SK-N-SH treated with all-trans-retinoic acid at 6 μM for 48 hours (cell line): Measurements from ENCODE around the gene SLIT2.

Experiments
- ESRRG ChIP-seq: fragments of 250-450 bp; sonication (Bioruptor Pico); IDR thresholded peaks from 2 replicates; pipeline ENCODE4 v1.6.1; 2021; ENCODE audit warnings: mild to moderate bottlenecking
- GLIS3 ChIP-seq: fragments of 250-450 bp; sonication (Bioruptor Pico); IDR thresholded peaks from 2 replicates; pipeline ENCODE4 v1.5.0; 2020; ENCODE audit warnings: mild to moderate bottlenecking, moderate library complexity
- OSR1 ChIP-seq: fragments of 250-450 bp; sonication (Bioruptor Pico); IDR thresholded peaks from 2 replicates; pipeline ENCODE4 v1.8.0; 2022; ENCODE audit warnings: moderate library complexity, mild to moderate bottlenecking, inconsistent platforms
- PPARA ChIP-seq: fragments of 250-450 bp; sonication (Bioruptor Pico); IDR thresholded peaks from 2 replicates; pipeline ENCODE4 v1.5.0; 2020; ENCODE audit warnings: mild to moderate bottlenecking, borderline replicate concordance
- RARB ChIP-seq: fragments of 250-450 bp; sonication (Bioruptor Pico); IDR thresholded peaks from 2 replicates; pipeline ENCODE4 v1.8.0; 2021; ENCODE audit warnings: mild to moderate bottlenecking, moderate library complexity
- SNAI2 ChIP-seq: fragments of 250-450 bp; sonication (Bioruptor Pico); IDR thresholded peaks from 2 replicates; pipeline ENCODE4 v1.5.0; 2020; ENCODE audit warnings: mild to moderate bottlenecking, moderate library complexity
- TCF4 ChIP-seq: fragments of 250-450 bp; sonication (Bioruptor Pico); IDR thresholded peaks from 2 replicates; pipeline ENCODE4 v1.8.0; 2021; ENCODE audit warnings: mild to moderate bottlenecking, moderate library complexity, borderline replicate concordance
- ZFP3 ChIP-seq: fragments of 250-450 bp; sonication (Bioruptor Pico); IDR thresholded peaks from 2 replicates; pipeline ENCODE4 v1.5.0; 2020; ENCODE audit warnings: mild to moderate bottlenecking, moderate library complexity
- ZFP30 ChIP-seq: fragments of 450-650 bp; formaldehyde crosslinking; IDR thresholded peaks from 2 replicates; pipeline ENCODE4 v1.5.0; 2022; ENCODE audit warnings: mild to moderate bottlenecking, moderate library complexity
- ZNF565 ChIP-seq: fragments of 450-650 bp; formaldehyde crosslinking; conservative IDR thresholded peaks from 2 replicates; pipeline ENCODE4 v1.5.0; 2020; ENCODE audit warnings: low read depth, mild to moderate bottlenecking, moderate library complexity
- ZNF8 ChIP-seq: fragments of 450-650 bp; formaldehyde crosslinking; IDR thresholded peaks from 2 replicates; pipeline ENCODE4 v1.5.0; 2020; ENCODE audit warnings: mild to moderate bottlenecking, moderate library complexity
- TF ChIP-seq, protein P1 (sequence below): fragments of 250-450 bp; sonication (Bioruptor Pico); IDR thresholded peaks from 2 replicates; pipeline ENCODE4 v1.8.0; 2020; ENCODE audit warnings: mild to moderate bottlenecking, moderate library complexity, borderline replicate concordance
- TF ChIP-seq, protein P2 (sequence below): fragments of 250-450 bp; sonication (Bioruptor Pico); IDR thresholded peaks from 2 replicates; pipeline ENCODE4 v1.5.1; 2020; ENCODE audit warnings: low read depth, mild to moderate bottlenecking, moderate library complexity

DNA sequence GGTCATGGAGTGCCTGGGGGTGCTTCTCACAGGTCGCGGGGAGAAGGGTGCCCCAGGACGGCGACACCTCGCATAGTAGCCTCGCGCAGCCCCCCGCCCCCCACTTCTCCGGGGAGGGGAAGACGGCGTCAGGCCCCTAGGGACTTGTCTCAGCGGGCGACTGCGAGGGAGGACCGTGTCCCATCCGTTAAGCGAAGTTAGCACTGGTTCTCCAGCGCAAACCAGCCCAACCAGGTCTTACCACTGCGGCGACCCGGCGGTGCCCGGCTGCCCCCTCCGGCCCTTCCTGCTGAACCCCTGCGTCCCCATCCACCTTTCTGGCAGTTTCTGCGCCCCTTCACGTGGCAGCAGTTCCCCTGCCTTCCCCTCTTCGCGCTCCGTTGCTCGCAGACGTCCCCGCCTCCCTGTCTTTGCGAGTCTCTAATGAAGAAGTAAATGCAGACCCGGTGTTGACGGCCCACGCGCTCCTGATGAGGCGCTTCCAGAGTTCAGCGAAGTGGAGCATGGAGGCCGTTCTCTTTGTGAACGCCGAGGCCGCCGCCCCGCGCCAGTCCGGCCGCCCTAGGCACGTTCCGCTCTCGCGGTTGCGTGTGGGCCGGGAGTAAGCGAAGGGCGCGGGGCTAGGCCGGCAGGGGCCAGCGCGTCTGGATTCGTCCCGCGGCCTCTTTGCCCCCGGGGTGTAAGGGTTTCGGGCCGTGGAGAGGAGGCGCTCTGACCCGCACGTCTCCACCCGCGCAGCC, 3.0 kb downstream of the SLIT2 start:
- TF ChIP-seq ZFP30 (CRISPR knock-in tag) (no peak), ZFP3 (CRISPR knock-in tag) (no peak), PPARA (CRISPR knock-in tag) (no peak), ZNF8 (no peak), TCF4 (CRISPR knock-in tag) (no peak), RARB (CRISPR knock-in tag) (no peak), ZNF565 (CRISPR knock-in tag) (no peak), ESRRG (no peak), SNAI2 (CRISPR knock-in tag) (no peak), GLIS3 (CRISPR knock-in tag) (no peak), OSR1 (no peak)
- TF ChIP-seq, protein P1, sequence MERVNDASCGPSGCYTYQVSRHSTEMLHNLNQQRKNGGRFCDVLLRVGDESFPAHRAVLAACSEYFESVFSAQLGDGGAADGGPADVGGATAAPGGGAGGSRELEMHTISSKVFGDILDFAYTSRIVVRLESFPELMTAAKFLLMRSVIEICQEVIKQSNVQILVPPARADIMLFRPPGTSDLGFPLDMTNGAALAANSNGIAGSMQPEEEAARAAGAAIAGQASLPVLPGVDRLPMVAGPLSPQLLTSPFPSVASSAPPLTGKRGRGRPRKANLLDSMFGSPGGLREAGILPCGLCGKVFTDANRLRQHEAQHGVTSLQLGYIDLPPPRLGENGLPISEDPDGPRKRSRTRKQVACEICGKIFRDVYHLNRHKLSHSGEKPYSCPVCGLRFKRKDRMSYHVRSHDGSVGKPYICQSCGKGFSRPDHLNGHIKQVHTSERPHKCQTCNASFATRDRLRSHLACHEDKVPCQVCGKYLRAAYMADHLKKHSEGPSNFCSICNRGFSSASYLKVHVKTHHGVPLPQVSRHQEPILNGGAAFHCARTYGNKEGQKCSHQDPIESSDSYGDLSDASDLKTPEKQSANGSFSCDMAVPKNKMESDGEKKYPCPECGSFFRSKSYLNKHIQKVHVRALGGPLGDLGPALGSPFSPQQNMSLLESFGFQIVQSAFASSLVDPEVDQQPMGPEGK, result no peak
- TF ChIP-seq, protein P2, sequence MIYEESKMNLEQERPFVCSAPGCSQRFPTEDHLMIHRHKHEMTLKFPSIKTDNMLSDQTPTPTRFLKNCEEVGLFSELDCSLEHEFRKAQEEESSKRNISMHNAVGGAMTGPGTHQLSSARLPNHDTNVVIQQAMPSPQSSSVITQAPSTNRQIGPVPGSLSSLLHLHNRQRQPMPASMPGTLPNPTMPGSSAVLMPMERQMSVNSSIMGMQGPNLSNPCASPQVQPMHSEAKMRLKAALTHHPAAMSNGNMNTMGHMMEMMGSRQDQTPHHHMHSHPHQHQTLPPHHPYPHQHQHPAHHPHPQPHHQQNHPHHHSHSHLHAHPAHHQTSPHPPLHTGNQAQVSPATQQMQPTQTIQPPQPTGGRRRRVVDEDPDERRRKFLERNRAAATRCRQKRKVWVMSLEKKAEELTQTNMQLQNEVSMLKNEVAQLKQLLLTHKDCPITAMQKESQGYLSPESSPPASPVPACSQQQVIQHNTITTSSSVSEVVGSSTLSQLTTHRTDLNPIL, result no peak
